ENCODE measurements around the gene KRTAP22-1. TPM values are rescaled to one million over a fixed set of nuclear protein-coding genes. Genes with fewer than 3 reads are reported as not detected.

The KRTAP22-1 gene
- not detected in 2 replicates for total RNA-seq
- long read RNA-seq, result 0 reads

GRCh38 chr21:30600787-30601186, at the start of gene KRTAP22-1:
Gene KRTAP22-1 (plus strand): TSS chr21:30601087.
- Mint-ChIP-seq H3K27ac (ENCODE audit: unreplicated experiment) (no peak within 1 kb of the TSS), H3K27me3 (ENCODE audit: unreplicated experiment) (no peaks in the 10 kb centered on the region), H3K9me3 (ENCODE audit: unreplicated experiment) (peaks cover 5% of the 10 kb centered on the region), H3K36me3 (ENCODE audit: unreplicated experiment) (no peaks in the 10 kb centered on the region), H3K4me1 (ENCODE audit: unreplicated experiment) (no peaks in the 10 kb centered on the region), H3K4me3 (ENCODE audit: unreplicated experiment) (no peak within 1 kb of the TSS)
- no peak for DNase-seq (ENCODE audit: extremely low spot score, unreplicated experiment)
- TF ChIP-seq CTCF (IDR thresholded peaks at IDR 0.05), result no peak

GRCh38 chr21:30552782-30553181, 48.1 kb upstream of the KRTAP22-1 start:
- Mint-ChIP-seq H3K27ac (ENCODE audit: unreplicated experiment) (no peak overlapping the region), H3K9me3 (ENCODE audit: unreplicated experiment) (peaks cover 13% of the 10 kb centered on the region), H3K36me3 (ENCODE audit: unreplicated experiment) (no peaks in the 10 kb centered on the region), H3K27me3 (ENCODE audit: unreplicated experiment) (no peaks in the 10 kb centered on the region), H3K4me1 (ENCODE audit: unreplicated experiment) (no peaks in the 10 kb centered on the region), H3K4me3 (ENCODE audit: unreplicated experiment) (no peak overlapping the region)
- TF ChIP-seq CTCF (IDR thresholded peaks at IDR 0.05), result no peak
- DNase-seq (ENCODE audit: extremely low spot score, unreplicated experiment), result no peak

- Mint-ChIP-seq H3K36me3 (ENCODE audit: unreplicated experiment) (no peaks in the 10 kb centered on the region), H3K4me1 (ENCODE audit: unreplicated experiment) (no peaks in the 10 kb centered on the region), H3K27ac (ENCODE audit: unreplicated experiment) (no peak overlapping the region), H3K27me3 (ENCODE audit: unreplicated experiment) (no peaks in the 10 kb centered on the region), H3K9me3 (ENCODE audit: unreplicated experiment) (peaks cover 20% of the 10 kb centered on the region), H3K4me3 (ENCODE audit: unreplicated experiment) (no peak overlapping the region)
- TF ChIP-seq CTCF (IDR thresholded peaks at IDR 0.05), result no peak
- no peak for DNase-seq (ENCODE audit: extremely low spot score, unreplicated experiment)
These were observed 45.8 kb upstream of the KRTAP22-1 start for GRCh38 chr21:30555095-30555494.

- Mint-ChIP-seq H3K36me3 (ENCODE audit: unreplicated experiment) (no peaks in the 10 kb centered on the region), H3K27ac (ENCODE audit: unreplicated experiment) (no peak within 1 kb of the TSS), H3K4me3 (ENCODE audit: unreplicated experiment) (no peak within 1 kb of the TSS), H3K27me3 (ENCODE audit: unreplicated experiment) (no peaks in the 10 kb centered on the region), H3K9me3 (ENCODE audit: unreplicated experiment) (peaks cover 7% of the 10 kb centered on the region), H3K4me1 (ENCODE audit: unreplicated experiment) (no peaks in the 10 kb centered on the region)
- no peak for DNase-seq (ENCODE audit: extremely low spot score, unreplicated experiment)
- TF ChIP-seq CTCF (IDR thresholded peaks at IDR 0.05), result no peak
These were observed 39.5 kb upstream of the KRTAP22-1 start, which contains the start of gene KRTAP19-7 for GRCh38 chr21:30561264-30561895. Gene KRTAP19-7 (minus strand): TSS chr21:30561314. CDS start chr21:30561289, 25 bp downstream.

- no peaks in the 10 kb centered on the region for H3K36me3 Mint-ChIP-seq (ENCODE audit: unreplicated experiment)
- no peak overlapping the region for H3K4me3 Mint-ChIP-seq (ENCODE audit: unreplicated experiment)
- TF ChIP-seq CTCF (IDR thresholded peaks at IDR 0.05), result no peak
- no peaks in the 10 kb centered on the region for H3K4me1 Mint-ChIP-seq (ENCODE audit: unreplicated experiment)
- no peak for DNase-seq (ENCODE audit: extremely low spot score, unreplicated experiment)
- no peaks in the 10 kb centered on the region for H3K27me3 Mint-ChIP-seq (ENCODE audit: unreplicated experiment)
- no peak overlapping the region for H3K27ac Mint-ChIP-seq (ENCODE audit: unreplicated experiment)
- H3K9me3 Mint-ChIP-seq (ENCODE audit: unreplicated experiment), result peaks cover 7% of the 10 kb centered on the region
These were observed 38.9 kb upstream of the KRTAP22-1 start for GRCh38 chr21:30561957-30562356.
